Left ventricle myocardium inferior (tissue), 1 donor: ENCODE results near the gene GRM7. TPM values are rescaled to one million over a fixed set of nuclear protein-coding genes. Genes with fewer than 3 reads are reported as not detected.
A peak's percentile ranks its signal among the peaks of the same experiment; 100 is the strongest.

Experiments used
- DNase-seq: peaks from one replicate; pipeline ENCODE4 v3.0.0-alpha.2; 2020
- H3K27ac ChIP-seq: fragments of 200-600 bp; replicated peaks from 2 replicates; pipeline ENCODE4 v1.8.0; 2021
- H3K27me3 ChIP-seq: fragments of 200-600 bp; 2 replicates; pipeline ENCODE4 v1.8.0; 2021; ENCODE audit warnings: low read depth
- H3K36me3 ChIP-seq: fragments of 200-600 bp; 2 replicates; pipeline ENCODE4 v1.8.0; 2021
- H3K4me1 ChIP-seq: fragments of 200-600 bp; 2 replicates; pipeline ENCODE4 v1.8.0; 2021
- H3K4me3 ChIP-seq: fragments of 200-600 bp; 2 replicates; pipeline ENCODE4 v1.8.0; 2021; ENCODE audit warnings: mild to moderate bottlenecking, moderate library complexity
- H3K9me3 ChIP-seq: fragments of 200-600 bp; replicated peaks from 2 replicates; pipeline ENCODE4 v1.8.0; 2021
- intact Hi-C: fragments of 100-400 bp; cut with micrococcal nuclease; formaldehyde crosslinking; loops from one replicate; pipeline ENCODE4 v1.11.0; 2022
- total RNA-seq: library from RNA; stranded (reverse); fragmentation: NEBNext Ultra II Directional; extraction: Animal tissue kit (Norgen Biotek cat#: 25700); gene quantifications from one replicate; pipeline ENCODE4 v1.2.1, GENCODE V29; 2021
- TF ChIP-seq, protein P1 (sequence below): fragments of 200-600 bp; IDR thresholded peaks from 2 replicates; pipeline ENCODE4 v1.8.0; 2021; ENCODE audit warnings: antibody characterized with exemption, mild to moderate bottlenecking, borderline replicate concordance
- donor health status: DM: no; HTN: yes; CAD: no; lungs with severe emphysema.

Gene GRM7
- total RNA-seq, 1 donor from 2014 or later: not detected

DNA sequence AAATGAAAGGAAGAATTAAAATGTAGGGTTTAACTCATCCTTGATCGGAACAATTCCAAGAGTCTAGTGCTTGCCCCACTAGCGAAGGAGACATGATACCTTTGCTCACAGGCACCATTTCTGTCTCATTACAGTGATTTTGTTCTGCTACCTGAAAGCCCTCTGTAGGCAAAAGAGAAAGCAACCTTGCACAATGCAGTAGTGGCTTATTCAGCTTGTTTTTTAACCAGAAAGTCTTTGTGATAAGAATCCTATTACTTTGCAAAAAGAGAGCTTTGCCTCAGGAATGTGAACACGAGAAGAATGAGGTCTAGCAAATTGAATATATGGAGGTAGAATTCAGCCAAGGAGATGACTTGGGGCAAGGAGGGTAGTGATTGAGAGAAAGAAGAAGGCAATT, 684.4 kb downstream of the GRM7 start:
- TF ChIP-seq, protein P1, sequence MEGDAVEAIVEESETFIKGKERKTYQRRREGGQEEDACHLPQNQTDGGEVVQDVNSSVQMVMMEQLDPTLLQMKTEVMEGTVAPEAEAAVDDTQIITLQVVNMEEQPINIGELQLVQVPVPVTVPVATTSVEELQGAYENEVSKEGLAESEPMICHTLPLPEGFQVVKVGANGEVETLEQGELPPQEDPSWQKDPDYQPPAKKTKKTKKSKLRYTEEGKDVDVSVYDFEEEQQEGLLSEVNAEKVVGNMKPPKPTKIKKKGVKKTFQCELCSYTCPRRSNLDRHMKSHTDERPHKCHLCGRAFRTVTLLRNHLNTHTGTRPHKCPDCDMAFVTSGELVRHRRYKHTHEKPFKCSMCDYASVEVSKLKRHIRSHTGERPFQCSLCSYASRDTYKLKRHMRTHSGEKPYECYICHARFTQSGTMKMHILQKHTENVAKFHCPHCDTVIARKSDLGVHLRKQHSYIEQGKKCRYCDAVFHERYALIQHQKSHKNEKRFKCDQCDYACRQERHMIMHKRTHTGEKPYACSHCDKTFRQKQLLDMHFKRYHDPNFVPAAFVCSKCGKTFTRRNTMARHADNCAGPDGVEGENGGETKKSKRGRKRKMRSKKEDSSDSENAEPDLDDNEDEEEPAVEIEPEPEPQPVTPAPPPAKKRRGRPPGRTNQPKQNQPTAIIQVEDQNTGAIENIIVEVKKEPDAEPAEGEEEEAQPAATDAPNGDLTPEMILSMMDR: no peak
- no peak for DNase-seq
- H3K9me3 ChIP-seq: no peaks in the 10 kb centered on the region
- intact Hi-C loops: loop anchor here (10.0 kb wide), 1 partner anchor 261 kb away; no protein-coding TSS in a partner anchor
- no peaks in the 10 kb centered on the region for H3K27me3 ChIP-seq
- H3K4me3 ChIP-seq: no peak overlapping the region
- H3K27ac ChIP-seq: no peak overlapping the region
- H3K36me3 ChIP-seq: no peaks in the 10 kb centered on the region
- H3K4me1 ChIP-seq: no peaks in the 10 kb centered on the region

DNA sequence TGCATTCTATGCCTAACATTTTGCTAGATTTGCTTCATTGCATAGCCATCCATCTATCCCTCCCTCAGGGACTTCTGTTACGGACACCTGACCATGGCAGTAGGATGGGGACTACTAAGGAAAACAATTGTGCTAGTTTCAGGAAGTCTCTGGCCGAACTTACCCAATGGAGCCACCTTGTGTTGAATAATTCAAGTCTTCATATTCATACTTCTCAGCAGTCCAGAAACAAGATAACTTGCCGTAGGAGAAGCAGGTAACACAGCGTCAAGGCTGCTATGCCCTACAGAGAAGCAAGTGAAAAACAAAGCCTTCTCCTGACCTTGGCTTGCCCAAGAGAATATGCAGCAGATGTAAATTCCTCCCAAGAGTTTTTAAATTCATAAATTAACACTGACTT, 685.3 kb downstream of the GRM7 start:
- TF ChIP-seq, protein P1: peak; percentile 55
- H3K4me1 ChIP-seq: no peaks in the 10 kb centered on the region
- H3K27me3 ChIP-seq: no peaks in the 10 kb centered on the region
- intact Hi-C loops: loop anchor here (10.0 kb wide), 1 partner anchor 261 kb away; no protein-coding TSS in a partner anchor
- H3K9me3 ChIP-seq: peaks cover 7% of the 10 kb centered on the region
- DNase-seq: no peak
- H3K27ac ChIP-seq: no peak overlapping the region
- H3K4me3 ChIP-seq: no peak overlapping the region
- H3K36me3 ChIP-seq: no peaks in the 10 kb centered on the region

DNA sequence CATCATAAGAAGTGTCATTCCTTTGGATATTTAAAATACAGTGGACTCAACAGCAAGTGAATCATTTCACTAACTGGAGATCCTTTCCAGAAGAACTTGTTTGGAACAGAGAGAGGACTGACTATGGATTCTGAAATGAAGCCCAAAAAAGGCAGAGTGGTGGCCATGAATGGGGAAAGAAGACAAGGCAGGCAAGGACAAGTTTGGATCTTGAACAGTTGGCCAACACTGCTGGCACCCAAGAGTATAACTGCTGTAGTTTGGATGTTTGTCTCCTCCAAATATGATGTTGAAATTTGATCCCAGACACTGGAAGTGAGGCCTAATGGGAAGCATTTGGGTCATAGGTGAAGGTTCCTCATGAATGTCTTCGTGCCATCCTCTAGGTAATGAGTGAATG, 686.9 kb downstream of the GRM7 start:
- TF ChIP-seq, protein P1: no peak
- no peak for DNase-seq

DNA sequence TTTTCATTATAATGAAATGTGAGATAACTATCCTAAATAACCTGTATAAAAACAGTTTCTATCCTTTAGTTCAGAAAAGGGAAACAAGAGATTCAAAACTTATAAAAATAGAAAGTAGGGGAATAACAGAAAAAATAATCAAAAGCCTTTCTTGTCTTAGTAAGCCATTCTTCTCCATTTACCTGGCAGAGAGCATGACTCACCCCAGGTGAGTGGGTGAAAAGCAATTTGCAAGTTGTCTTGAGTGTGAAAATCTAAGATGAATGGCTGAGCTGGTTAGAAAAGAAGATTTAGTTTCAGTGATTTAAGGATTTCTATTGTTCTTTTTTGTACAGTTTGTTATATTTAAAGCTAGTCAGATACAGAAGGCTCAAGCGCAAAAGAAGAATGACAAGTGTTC, 702.0 kb downstream of the GRM7 start:
- no peaks in the 10 kb centered on the region for H3K27me3 ChIP-seq
- intact Hi-C loops: no loop called here
- TF ChIP-seq, protein P1: no peak
- no peaks in the 10 kb centered on the region for H3K4me1 ChIP-seq
- no peaks in the 10 kb centered on the region for H3K9me3 ChIP-seq
- H3K36me3 ChIP-seq: no peaks in the 10 kb centered on the region
- no peak overlapping the region for H3K4me3 ChIP-seq
- no peak for DNase-seq
- no peak overlapping the region for H3K27ac ChIP-seq

More for the DNA sequence above, 686.9 kb downstream of the GRM7 start:
- Histone ChIP-seq H3K4me3 (no peak overlapping the region), H3K27me3 (no peaks in the 10 kb centered on the region), H3K36me3 (no peaks in the 10 kb centered on the region), H3K27ac (no peak overlapping the region), H3K4me1 (no peaks in the 10 kb centered on the region), H3K9me3 (peaks cover 23% of the 10 kb centered on the region)
- intact Hi-C loops: loop anchor here (10.0 kb wide), 1 partner anchor 263 kb away; no protein-coding TSS in a partner anchor

DNA sequence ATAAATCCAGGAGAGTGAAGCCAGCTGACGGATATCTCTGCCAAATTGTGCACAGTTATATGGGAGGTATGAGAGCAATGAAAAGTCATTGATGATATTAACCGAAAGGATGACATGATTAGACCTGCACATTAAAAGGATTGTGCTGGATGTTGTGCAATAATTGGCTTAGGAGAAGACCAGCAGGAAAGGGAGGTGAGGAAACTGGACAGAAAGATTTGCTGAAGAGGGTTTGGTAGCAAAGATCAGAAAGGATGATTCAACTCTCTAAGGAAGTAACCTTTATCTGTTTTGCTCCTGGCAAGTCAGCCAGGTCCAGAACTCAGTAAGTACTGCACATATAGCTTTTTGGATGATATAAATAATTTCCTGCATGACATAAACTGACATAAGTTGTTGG, 704.7 kb downstream of the GRM7 start:
- TF ChIP-seq, protein P1: no peak
- Histone ChIP-seq H3K4me1 (no peaks in the 10 kb centered on the region), H3K9me3 (peaks cover 3% of the 10 kb centered on the region), H3K4me3 (no peak overlapping the region), H3K27me3 (no peaks in the 10 kb centered on the region), H3K36me3 (no peaks in the 10 kb centered on the region), H3K27ac (no peak overlapping the region)
- DNase-seq: no peak
- intact Hi-C loops: no loop called here
